Forelimb muscle (tissue), 1 donor: Measurements from ENCODE around the gene POLG. TPM values are rescaled to one million over a fixed set of nuclear protein-coding genes. Genes with fewer than 3 reads are reported as not detected.

ENCODE experiments used
- DNase-seq: peaks from one replicate; pipeline ENCODE4 v3.0.0-alpha.2; 2013; ENCODE audit warnings: low read depth
- polyA plus RNA-seq: library from polyadenylated mRNA; unstranded; fragments of 120-200 nt; gene quantifications from one replicate; pipeline ENCODE4 v1.2.1, GENCODE V29; 2013; ENCODE audit not compliant: insufficient read length

The POLG gene
- polyA plus RNA-seq, 1 donor = 42.2 TPM

GRCh38 chr15:89326316-89326715 lies 8.3 kb downstream of the POLG start:
- DNase-seq = no peak

- DNase-seq = no peak
Measured at GRCh38 chr15:89325039-89325803, 9.4 kb downstream of the POLG start.

DNA sequence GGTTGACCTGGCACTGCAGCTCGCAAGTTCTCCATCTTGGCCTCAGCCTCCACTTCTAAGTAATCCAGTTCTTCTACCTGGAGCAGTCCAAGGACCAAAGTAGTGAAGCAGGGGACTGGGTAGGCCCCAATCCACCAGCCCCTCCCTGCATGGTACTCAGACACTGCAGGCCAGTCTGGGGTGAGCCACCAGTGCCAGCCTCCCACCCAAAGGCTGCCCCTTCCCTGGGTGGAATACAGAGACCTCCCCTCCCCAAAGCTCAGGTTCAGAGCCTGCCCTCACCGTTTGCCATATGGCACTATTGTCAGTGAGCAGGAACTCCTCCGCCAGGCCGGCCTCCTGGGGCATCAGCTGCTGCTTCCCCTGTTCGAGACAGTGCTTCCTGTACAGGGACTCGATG lies 10.8 kb downstream of the POLG start:
- DNase-seq = no peak

DNA sequence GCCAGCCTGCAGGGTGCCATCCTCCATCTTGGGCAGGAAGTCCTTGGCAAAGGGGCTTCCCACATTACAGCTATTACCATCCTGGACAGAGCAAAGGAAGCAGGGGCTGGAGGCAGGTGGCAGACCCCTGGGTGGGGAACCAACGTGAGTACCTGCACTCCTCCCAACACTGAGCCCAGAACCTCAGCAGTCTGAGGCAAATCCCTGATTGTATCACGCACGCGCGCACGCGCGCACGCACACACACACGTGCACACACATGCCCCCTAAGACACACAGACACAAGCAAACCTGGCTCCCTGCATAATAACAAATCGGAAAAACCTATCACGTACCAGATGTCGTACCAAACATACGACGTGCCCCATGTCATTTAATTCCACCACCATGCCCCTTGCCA lies 11.8 kb downstream of the POLG start:
- DNase-seq = no peak

- DNase-seq = no peak
Measured at GRCh38 chr15:89321521-89322410, 12.9 kb downstream of the POLG start.

GRCh38 chr15:89320200-89320599 lies 14.4 kb downstream of the POLG start:
- DNase-seq = no peak

DNA sequence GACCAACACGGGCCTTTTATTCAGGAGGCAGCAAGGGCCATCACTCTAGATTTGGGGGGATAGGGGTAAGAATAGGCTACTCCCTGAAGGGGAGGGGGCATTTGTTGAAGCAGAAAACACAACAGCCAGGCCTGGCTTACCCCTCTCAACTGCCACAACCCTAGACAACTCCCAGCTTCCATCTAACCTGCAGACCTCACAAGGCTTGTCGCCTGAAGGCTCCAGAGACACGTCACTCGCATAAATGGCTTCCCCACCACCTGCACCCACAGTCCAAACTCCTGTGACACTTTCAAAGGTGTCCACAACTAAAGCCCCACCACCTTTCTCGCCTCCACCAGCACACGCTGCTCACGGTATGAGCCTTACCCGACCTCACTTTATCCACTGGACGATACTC lies 14.9 kb downstream of the POLG start:
- DNase-seq = no peak

GRCh38 chr15:89317186-89317720 lies 17.4 kb downstream of the POLG start:
- DNase-seq = no peak

GRCh38 chr15:89316504-89316903 lies 18.1 kb downstream of the POLG start:
- no peak for DNase-seq

- DNase-seq = no peak
Measured at GRCh38 chr15:89315375-89315929, 19.2 kb downstream of the POLG start.

DNA sequence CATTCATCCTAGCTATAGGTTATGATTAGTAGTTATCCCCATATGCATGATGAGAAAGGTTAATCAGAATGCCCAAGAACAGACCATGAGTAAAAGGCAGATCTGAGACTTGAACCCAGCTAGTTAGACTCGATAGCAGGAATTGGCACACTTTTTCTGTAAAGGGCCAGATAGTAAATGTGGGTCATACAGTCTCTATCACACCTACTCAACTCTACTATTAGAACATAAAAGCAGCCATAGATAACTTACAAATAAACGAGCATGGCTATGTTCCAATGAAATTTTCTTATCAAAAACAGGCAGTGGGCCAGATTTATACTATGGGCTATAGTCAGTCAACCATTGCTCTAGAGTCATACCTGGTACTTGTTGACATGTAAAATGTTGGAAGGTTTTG lies 24.6 kb downstream of the POLG start:
- no peak for DNase-seq

GRCh38 chr15:89308236-89308635 lies 26.4 kb downstream of the POLG start:
- no peak for DNase-seq

GRCh38 chr15:89307791-89308190 lies 26.8 kb downstream of the POLG start:
- DNase-seq = no peak

DNA sequence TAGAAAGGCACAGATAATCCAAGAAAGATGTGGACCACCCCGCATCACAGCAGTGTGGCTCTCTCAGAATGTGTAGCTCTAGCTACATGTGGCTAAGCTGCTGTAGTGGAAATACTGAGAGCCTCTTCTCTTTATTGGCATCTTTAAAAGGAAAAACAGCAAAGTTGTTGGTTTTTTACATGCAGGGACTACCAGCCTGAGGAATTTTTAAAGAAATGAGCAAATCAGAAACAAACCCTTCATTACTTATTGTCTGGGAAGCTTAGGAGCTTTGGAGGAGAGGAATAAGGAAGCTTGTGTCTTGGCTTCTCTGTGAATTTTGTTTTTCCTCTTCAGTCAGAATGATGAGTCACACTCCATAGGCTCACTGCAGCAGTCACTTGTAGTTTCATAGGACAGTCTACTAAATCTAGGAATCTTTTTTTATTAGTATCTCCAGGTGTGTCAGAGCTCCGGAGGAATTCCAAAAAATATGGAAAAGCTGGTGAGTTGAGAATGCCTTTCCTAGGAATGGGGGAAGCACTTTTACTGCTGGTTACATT lies 27.5 kb downstream of the POLG start:
- no peak for DNase-seq

- no peak for DNase-seq
Measured at GRCh38 chr15:89305395-89305794, 29.2 kb downstream of the POLG start.

GRCh38 chr15:89303986-89304385 lies 30.6 kb downstream of the POLG start:
- no peak for DNase-seq

- no peak for DNase-seq
Measured at GRCh38 chr15:89301304-89302089, 33.1 kb downstream of the POLG start.

DNA sequence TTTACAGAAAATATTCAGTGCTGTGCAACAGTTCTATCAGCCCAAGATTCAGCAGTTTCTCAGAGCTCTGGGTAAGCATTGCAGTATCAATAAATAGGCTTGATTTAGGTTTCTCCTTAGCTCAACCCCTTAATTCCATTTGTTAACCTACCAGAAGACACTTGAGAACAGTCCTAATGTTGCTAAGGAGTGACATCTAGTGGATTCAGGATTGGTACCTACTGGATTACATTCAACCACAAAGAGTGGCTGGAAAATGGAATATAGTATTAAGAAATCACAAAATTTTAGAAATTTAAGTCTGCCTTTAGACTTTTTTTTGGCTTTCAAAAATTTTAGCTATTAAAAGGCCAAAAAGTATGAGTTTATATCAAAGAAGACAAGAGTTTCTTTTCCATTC lies 34.7 kb downstream of the POLG start:
- peak; percentile 9 for DNase-seq

GRCh38 chr15:89293012-89293411 lies 41.6 kb downstream of the POLG start:
- DNase-seq = no peak

DNA sequence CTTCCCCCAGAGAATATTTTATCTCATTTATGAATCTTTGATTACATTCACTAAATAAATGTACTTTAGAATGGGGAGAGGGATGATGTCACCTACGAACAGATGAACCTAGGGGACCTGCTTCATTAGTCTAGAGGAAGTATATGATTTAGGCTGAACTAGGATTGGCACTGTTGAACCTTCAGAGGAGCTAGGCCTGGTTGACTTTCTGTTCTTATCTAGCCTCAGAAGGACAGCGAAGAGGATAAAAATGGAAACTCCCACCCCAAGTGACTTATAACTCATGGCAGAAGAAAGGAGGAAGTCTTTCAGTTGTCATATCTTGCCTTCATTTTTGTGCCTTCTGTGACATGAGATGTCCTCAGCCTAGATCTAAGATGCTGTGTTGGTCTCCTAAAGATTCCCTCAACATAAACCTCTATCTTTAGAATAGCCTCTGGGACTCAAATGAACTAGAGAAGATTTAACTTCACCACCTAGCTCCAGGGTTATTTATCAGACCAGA lies 42.6 kb downstream of the POLG start:
- DNase-seq = no peak

DNA sequence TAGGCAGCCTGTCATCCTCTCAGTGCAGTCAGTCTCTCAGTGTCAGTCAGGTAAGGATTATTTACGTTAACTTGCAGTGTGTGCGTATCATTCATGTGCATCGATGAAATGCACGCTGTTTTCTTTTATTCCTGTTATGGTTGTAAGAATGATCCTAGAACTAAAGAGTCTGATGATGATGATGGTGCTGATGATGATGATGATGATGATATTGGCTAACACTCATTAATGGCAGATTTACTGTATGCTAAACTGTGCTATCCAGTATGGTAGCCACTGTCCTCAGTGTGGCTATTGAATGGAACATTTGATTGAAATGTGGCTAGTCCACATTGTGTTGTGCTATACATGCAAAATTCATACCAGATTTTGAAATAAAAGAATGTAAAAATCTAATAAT lies 51.4 kb downstream of the POLG start:
- no peak for DNase-seq
